CD4-positive, CD25-positive, alpha-beta regulatory T cell (primary cell): ENCODE data around the gene EML5. TPM values are rescaled to one million over a fixed set of nuclear protein-coding genes. Genes with fewer than 3 reads are reported as not detected.

Experiments
- ATAC-seq, 2 donors: fragments of 150-1000 bp; cut with Tn5 transposase; one replicate each; pipeline ENCODE4 v1.10.0; 2021; ENCODE audit warnings: low read depth in 2 of 2, moderate number of reproducible peaks in 2 of 2, moderate library complexity in 1 of 2
- DNase-seq, 3 donors: peaks; one replicate each; pipeline versions ENCODE4 v3.0.0 to v3.0.0-alpha.2; 2012 to 2022; ENCODE audit warnings: mixed read lengths in 1 of 3
- H3K27ac ChIP-seq: one replicate; pipeline ENCODE4 v1.7.0; 2013; ENCODE audit warnings: mild to moderate bottlenecking, low read length; ENCODE audit not compliant: insufficient read depth, poor library complexity, severe bottlenecking
- H3K27me3 ChIP-seq: one replicate; pipeline ENCODE4 v1.7.0; 2013; ENCODE audit warnings: low read length; ENCODE audit not compliant: control insufficient read depth, insufficient read depth
- H3K36me3 ChIP-seq: one replicate; pipeline ENCODE4 v1.7.0; 2013; ENCODE audit warnings: mild to moderate bottlenecking, low read length, moderate library complexity; ENCODE audit not compliant: control insufficient read depth, insufficient read depth
- H3K4me1 ChIP-seq: 2 replicates; pipeline ENCODE4 v1.7.0; 2013; ENCODE audit warnings: mild to moderate bottlenecking, low read length; ENCODE audit not compliant: insufficient read depth, control insufficient read depth, poor library complexity, severe bottlenecking
- H3K4me3 ChIP-seq: one replicate; pipeline ENCODE4 v1.7.0; 2013; ENCODE audit warnings: low read depth, mild to moderate bottlenecking, low read length, moderate library complexity
- H3K9me3 ChIP-seq, 2 experiments: 1 replicate in 1 of 2; 2 replicates in 1 of 2; pipeline ENCODE4 v1.7.0; 2013; ENCODE audit warnings: low read length in 2 of 2, mild to moderate bottlenecking in 1 of 2, moderate library complexity in 1 of 2; ENCODE audit not compliant: control insufficient read depth in 2 of 2
- H3K27ac Mint-ChIP-seq, 3 donors: one replicate each; pipeline ENCODE4 v1.8.0; 2020 to 2022; ENCODE audit warnings: mild to moderate bottlenecking in 3 of 3, mixed read lengths in 3 of 3, moderate library complexity in 2 of 3
- H3K27me3 Mint-ChIP-seq: one replicate; pipeline ENCODE4 v1.8.0; 2022; ENCODE audit warnings: mild to moderate bottlenecking, mixed read lengths
- H3K36me3 Mint-ChIP-seq: one replicate; pipeline ENCODE4 v1.8.0; 2020; ENCODE audit warnings: mixed read lengths
- H3K4me1 Mint-ChIP-seq, 4 donors: one replicate each; pipeline ENCODE4 v1.8.0; 2020 to 2022; ENCODE audit warnings: mixed read lengths in 4 of 4, mild to moderate bottlenecking in 1 of 4
- H3K4me3 Mint-ChIP-seq, 4 donors: one replicate each; pipeline ENCODE4 v1.8.0; 2020 to 2022; ENCODE audit warnings: mild to moderate bottlenecking in 4 of 4, mixed read lengths in 4 of 4, moderate library complexity in 3 of 4
- H3K9me3 Mint-ChIP-seq, 7 donors: one replicate each; pipeline ENCODE4 v1.8.0; 2020 to 2022; ENCODE audit warnings: mixed read lengths in 7 of 7, mild to moderate bottlenecking in 3 of 7, moderate library complexity in 2 of 7
- polyA plus RNA-seq, 4 donors: library from polyadenylated mRNA; unstranded; fragments of 300-500 nt; fragmentation: Illumina TruSeq; gene quantifications; one replicate each; pipeline ENCODE4 v1.2.3, GENCODE V29; 2021
- total RNA-seq: library from RNA; stranded (reverse); gene quantifications from one replicate; pipeline ENCODE4 v1.2.3, GENCODE V29; 2022

EML5 gene
- total and polyA plus RNA-seq, 5 donors from 2014 or later = 0.11 to 0.69 (median 0.24) TPM; not detected in 1

DNA sequence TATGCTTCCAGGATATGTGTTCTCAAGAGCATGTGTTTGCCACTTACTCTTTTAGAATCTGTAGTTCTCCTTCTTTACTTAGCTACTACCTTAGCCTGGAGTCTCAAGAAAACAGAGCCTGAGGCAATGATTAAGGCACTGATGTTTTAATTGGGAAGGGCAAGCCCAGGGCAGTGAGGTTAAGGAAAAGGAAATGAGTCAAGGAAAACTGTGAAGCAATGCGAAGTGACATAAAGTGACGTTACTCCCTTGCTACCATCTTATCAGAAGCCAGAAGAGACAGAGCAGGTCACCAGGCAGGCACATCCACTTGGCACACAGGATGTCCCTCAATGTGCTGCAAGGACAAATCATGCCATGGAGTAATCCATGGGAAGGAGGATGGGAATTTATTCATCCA lies 11.3 kb upstream of the EML5 start:
- H3K36me3 ChIP-seq = no peaks in the 10 kb centered on the region
- peaks cover 6% of the 10 kb centered on the region for H3K27me3 ChIP-seq
- DNase-seq (no peak), ATAC-seq (no peak)
- no peak overlapping the region for H3K4me3 ChIP-seq
- H3K9me3 Mint-ChIP-seq = peaks cover 0 to 8% (median 0%) of the 10 kb centered on the region in 7 donors
- H3K36me3 Mint-ChIP-seq = no peaks in the 10 kb centered on the region
- H3K4me3 Mint-ChIP-seq = no peak overlapping the region
- H3K27me3 Mint-ChIP-seq = peaks cover 21% of the 10 kb centered on the region
- H3K9me3 ChIP-seq = no peaks in the 10 kb centered on the region
- no peaks in the 10 kb centered on the region for H3K4me1 Mint-ChIP-seq
- no peak overlapping the region for H3K27ac Mint-ChIP-seq
- H3K27ac ChIP-seq = no peak overlapping the region
- no peaks in the 10 kb centered on the region for H3K4me1 ChIP-seq

DNA sequence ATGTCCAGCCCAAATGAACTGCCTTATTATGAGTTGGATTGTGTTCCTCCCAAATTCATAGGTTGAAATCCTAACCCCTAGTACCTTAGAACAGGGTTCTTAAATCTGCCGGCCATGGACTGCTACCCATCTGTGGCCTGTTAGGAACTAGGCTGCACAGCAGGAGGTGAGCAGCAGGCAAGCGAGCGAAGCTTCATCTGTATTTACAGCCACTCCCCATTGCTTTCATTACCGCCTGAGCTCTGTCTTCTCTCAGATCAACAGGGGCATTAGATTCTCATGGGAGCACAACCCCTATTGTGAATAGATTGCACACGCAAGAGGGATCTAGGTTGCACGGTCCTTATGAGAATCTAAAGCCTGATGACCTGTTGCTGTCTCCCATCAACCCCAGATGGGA lies 9.8 kb upstream of the EML5 start:
- peaks cover 22% of the 10 kb centered on the region for H3K27me3 Mint-ChIP-seq
- ATAC-seq (no peak), DNase-seq (no peak)
- no peak overlapping the region for H3K4me3 ChIP-seq
- H3K9me3 Mint-ChIP-seq = peaks cover 0 to 3% (median 0%) of the 10 kb centered on the region in 7 donors
- no peaks in the 10 kb centered on the region for H3K36me3 Mint-ChIP-seq
- H3K4me1 Mint-ChIP-seq = no peaks in the 10 kb centered on the region
- H3K27ac Mint-ChIP-seq = no peak overlapping the region
- peaks cover 7% of the 10 kb centered on the region for H3K27me3 ChIP-seq
- H3K9me3 ChIP-seq = no peaks in the 10 kb centered on the region
- H3K36me3 ChIP-seq = no peaks in the 10 kb centered on the region
- H3K27ac ChIP-seq = no peak overlapping the region
- H3K4me3 Mint-ChIP-seq = no peak overlapping the region
- H3K4me1 ChIP-seq = no peaks in the 10 kb centered on the region

DNA sequence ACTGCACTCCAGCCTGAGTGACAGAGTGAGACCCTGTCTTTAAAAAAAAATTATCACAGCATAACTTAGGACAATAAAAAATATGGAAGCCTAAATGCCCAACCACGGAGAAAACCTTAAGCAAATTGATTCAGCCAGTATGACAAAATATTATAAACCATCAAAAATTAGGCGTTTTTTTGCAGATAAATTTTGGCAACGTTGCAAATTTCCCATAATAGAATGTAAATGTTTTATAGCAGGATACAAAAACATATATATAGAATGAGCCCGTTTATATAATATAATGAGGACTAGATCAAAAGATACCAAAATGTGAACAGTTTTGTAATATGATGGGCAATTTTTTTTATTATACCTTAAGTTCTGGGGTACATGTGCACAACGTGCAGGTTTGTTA lies 6.8 kb upstream of the EML5 start:
- no peaks in the 10 kb centered on the region for H3K36me3 ChIP-seq
- H3K4me1 ChIP-seq = no peaks in the 10 kb centered on the region
- DNase-seq = no peak
- no peak overlapping the region for H3K27ac ChIP-seq
- H3K9me3 ChIP-seq = no peaks in the 10 kb centered on the region
- Mint-ChIP-seq H3K4me1 (no peaks in the 10 kb centered on the region), H3K9me3 (peaks cover 0 to 3% (median 0%) of the 10 kb centered on the region in 7 donors), H3K36me3 (no peaks in the 10 kb centered on the region), H3K27ac (no peak overlapping the region), H3K27me3 (peaks cover 17% of the 10 kb centered on the region), H3K4me3 (no peak overlapping the region)
- no peak overlapping the region for H3K4me3 ChIP-seq
- H3K27me3 ChIP-seq = peaks cover 6% of the 10 kb centered on the region
- no peak for ATAC-seq

DNA sequence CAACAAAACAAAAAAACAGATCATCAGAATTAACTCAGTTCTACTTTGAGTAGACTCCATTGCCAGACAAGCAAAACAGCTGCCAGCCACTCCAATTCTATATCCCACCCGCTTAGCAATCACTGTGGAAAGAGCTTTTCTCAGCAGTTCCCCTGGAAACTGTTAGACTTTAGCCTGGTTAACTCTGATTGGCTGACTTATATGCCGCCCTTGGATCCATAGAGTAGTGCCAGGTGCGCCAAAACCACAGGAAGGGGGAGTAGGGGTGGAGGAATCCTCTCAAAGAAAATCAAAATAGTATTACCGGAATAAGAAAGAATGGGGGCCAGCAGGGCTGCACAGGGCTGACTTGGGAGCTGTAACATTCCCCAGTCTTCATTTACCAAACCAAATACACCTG lies 5.4 kb upstream of the EML5 start:
- ATAC-seq (no peak), DNase-seq (no peak)
- peaks cover 0 to 3% (median 0%) of the 10 kb centered on the region in 7 donors for H3K9me3 Mint-ChIP-seq
- H3K4me1 Mint-ChIP-seq = peaks cover 0 to 3% (median 0%) of the 10 kb centered on the region in 4 donors
- H3K36me3 Mint-ChIP-seq = no peaks in the 10 kb centered on the region
- H3K4me1 ChIP-seq = peaks cover 4% of the 10 kb centered on the region
- H3K9me3 ChIP-seq = no peaks in the 10 kb centered on the region
- no peak overlapping the region for H3K4me3 ChIP-seq
- H3K4me3 Mint-ChIP-seq = no peak overlapping the region
- H3K27me3 ChIP-seq = peaks cover 3% of the 10 kb centered on the region
- no peak overlapping the region for H3K27ac Mint-ChIP-seq
- H3K27ac ChIP-seq = no peak overlapping the region
- peaks cover 7% of the 10 kb centered on the region for H3K27me3 Mint-ChIP-seq
- no peaks in the 10 kb centered on the region for H3K36me3 ChIP-seq

DNA sequence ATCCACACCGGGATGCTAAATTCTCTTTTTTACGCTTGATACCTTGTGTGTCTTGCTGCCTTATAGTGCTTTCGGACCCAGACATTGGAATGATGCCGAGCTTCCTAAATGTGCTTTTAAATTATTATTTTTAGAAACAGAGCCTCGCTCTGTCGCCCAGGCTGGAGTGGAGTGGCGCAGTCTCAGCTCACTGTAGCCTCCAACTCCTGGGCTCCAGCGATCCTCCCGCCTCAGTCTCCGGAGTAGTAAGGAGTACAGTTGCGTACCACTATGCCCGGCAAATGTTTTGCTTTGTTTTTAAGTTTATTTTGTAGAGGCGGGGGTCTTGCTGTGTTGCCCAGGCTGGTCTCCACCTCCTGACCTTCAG lies 489 bp upstream of the EML5 start:
- Histone ChIP-seq H3K36me3 (no peaks in the 10 kb centered on the region), H3K4me3 (peak overlapping the region; percentile 66), H3K4me1 (peaks cover 16% of the 10 kb centered on the region), H3K27ac (peak overlapping the region; percentile 55), H3K27me3 (peaks cover 18% of the 10 kb centered on the region), H3K9me3 (no peaks in the 10 kb centered on the region)
- peak in 1 of 3 donors; percentile 2 for DNase-seq
- Mint-ChIP-seq H3K4me1 (peaks cover 0 to 20% (median 12%) of the 10 kb centered on the region in 4 donors), H3K27me3 (peaks cover 32% of the 10 kb centered on the region), H3K36me3 (no peaks in the 10 kb centered on the region), H3K27ac (peak overlapping the region in 1 of 3 donors; percentile 26), H3K9me3 (no peaks in the 10 kb centered on the region), H3K4me3 (peak overlapping the region; percentile 81 to 90 (median 85))
- no peak for ATAC-seq

DNA sequence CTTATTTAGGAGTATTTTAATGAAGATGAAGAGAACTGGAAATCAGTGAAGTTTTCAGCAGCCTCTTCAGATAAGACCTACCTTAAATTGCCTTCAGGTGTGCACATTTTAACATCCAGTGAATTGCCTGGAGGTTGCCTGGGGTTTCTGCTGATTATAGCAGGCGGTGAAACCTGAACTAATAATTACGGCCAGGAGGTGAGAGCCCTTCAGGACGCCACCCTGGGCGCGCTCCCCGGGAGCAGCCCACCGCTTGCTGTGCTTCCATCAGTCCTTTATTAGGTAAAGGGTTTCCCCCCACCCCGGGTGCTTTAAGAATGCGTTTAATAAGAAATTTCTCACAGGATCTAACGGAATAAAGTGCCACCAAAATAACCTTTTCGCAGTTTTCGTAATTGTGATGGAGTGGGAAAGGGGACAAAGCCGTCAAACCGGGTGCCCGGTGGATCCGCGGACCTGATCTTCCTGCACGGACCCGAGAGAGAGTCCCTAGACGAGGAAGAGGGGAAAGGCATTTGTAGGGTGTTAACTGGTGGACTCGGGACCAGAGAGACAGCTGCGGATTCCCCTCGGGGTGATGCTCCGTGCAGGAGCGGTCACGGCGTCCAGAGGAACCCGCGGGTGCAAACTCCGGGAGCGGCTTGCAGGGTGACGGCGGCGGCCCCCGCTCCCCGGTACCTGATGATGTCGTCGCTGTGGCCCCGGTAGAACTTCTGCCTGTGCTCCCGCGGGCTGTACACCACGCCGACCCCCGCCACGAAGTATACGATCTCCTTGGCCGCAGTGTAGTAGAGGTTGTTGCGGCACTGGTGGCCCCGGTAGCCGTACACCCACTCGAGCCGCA lies 902 bp downstream of the EML5 start:
- peak overlapping the region; percentile 38 to 88 (median 47) for H3K27ac Mint-ChIP-seq
- Histone ChIP-seq H3K4me3 (peak overlapping the region; percentile 68), H3K27ac (peak overlapping the region; percentile 55), H3K9me3 (no peaks in the 10 kb centered on the region), H3K4me1 (peaks cover 16% of the 10 kb centered on the region), H3K27me3 (peaks cover 14% of the 10 kb centered on the region), H3K36me3 (no peaks in the 10 kb centered on the region)
- peak in 2 of 3 donors; percentile 6 to 40 for DNase-seq
- H3K4me3 Mint-ChIP-seq = peak overlapping the region; percentile 88 to 93 (median 90)
- peaks cover 0 to 20% (median 13%) of the 10 kb centered on the region in 4 donors for H3K4me1 Mint-ChIP-seq
- H3K27me3 Mint-ChIP-seq = peaks cover 34% of the 10 kb centered on the region
- ATAC-seq = peak in 1 of 2 donors; percentile 6
- H3K36me3 Mint-ChIP-seq = no peaks in the 10 kb centered on the region
- no peaks in the 10 kb centered on the region for H3K9me3 Mint-ChIP-seq

DNA sequence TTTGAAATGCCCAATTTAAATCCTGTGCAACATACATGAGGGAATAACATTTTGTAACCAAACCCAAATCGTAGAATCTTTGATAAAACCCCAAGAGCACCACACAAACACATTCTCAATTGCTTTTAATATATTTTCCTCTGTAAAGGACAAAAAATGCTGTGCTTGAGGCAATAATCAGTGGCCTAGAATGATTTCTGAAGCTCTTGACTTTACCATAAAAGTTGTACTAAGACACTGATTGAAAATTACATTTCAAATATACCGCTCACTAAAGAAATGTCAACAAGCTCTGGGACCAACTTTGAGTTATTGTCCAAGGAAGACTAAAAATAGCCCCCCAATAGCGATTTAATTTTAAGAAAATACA lies 1.5 kb downstream of the EML5 start:
- no peak for DNase-seq
- peak overlapping the region; percentile 68 for H3K4me3 ChIP-seq
- H3K9me3 Mint-ChIP-seq = no peaks in the 10 kb centered on the region

More for the DNA sequence above, 1.5 kb downstream of the EML5 start:
- H3K27ac ChIP-seq = no peak overlapping the region
- H3K36me3 ChIP-seq = no peaks in the 10 kb centered on the region
- peaks cover 14% of the 10 kb centered on the region for H3K27me3 ChIP-seq
- Mint-ChIP-seq H3K27ac (peak overlapping the region in 1 of 3 donors; percentile 47), H3K27me3 (peaks cover 34% of the 10 kb centered on the region), H3K4me3 (peak overlapping the region; percentile 88 to 93 (median 90)), H3K4me1 (peaks cover 0 to 20% (median 13%) of the 10 kb centered on the region in 4 donors), H3K36me3 (no peaks in the 10 kb centered on the region)
- H3K4me1 ChIP-seq = peaks cover 16% of the 10 kb centered on the region
- no peak for ATAC-seq
- H3K9me3 ChIP-seq = no peaks in the 10 kb centered on the region
